Left ventricle myocardium inferior (tissue), 1 donor: ENCODE measurements around the gene CUTA. TPM values are rescaled to one million over a fixed set of nuclear protein-coding genes. Genes with fewer than 3 reads are reported as not detected.

ENCODE experiments used
- DNase-seq: peaks from one replicate; pipeline ENCODE4 v3.0.0-alpha.2; 2020
- H3K27ac ChIP-seq: fragments of 200-600 bp; replicated peaks from 2 replicates; pipeline ENCODE4 v1.8.0; 2021
- H3K27me3 ChIP-seq: fragments of 200-600 bp; 2 replicates; pipeline ENCODE4 v1.8.0; 2021; ENCODE audit warnings: low read depth
- H3K36me3 ChIP-seq: fragments of 200-600 bp; 2 replicates; pipeline ENCODE4 v1.8.0; 2021
- H3K4me1 ChIP-seq: fragments of 200-600 bp; 2 replicates; pipeline ENCODE4 v1.8.0; 2021
- H3K4me3 ChIP-seq: fragments of 200-600 bp; 2 replicates; pipeline ENCODE4 v1.8.0; 2021; ENCODE audit warnings: mild to moderate bottlenecking, moderate library complexity
- H3K9me3 ChIP-seq: fragments of 200-600 bp; replicated peaks from 2 replicates; pipeline ENCODE4 v1.8.0; 2021
- intact Hi-C: fragments of 100-400 bp; cut with micrococcal nuclease; formaldehyde crosslinking; loops from one replicate; pipeline ENCODE4 v1.11.0; 2022
- total RNA-seq: library from RNA; stranded (reverse); fragmentation: NEBNext Ultra II Directional; extraction: Animal tissue kit (Norgen Biotek cat#: 25700); gene quantifications from one replicate; pipeline ENCODE4 v1.2.1, GENCODE V29; 2021
- TF ChIP-seq, protein P1 (sequence below): fragments of 200-600 bp; IDR thresholded peaks from 2 replicates; pipeline ENCODE4 v1.8.0; 2021; ENCODE audit warnings: antibody characterized with exemption, mild to moderate bottlenecking, borderline replicate concordance
- donor health status: DM: no; HTN: yes; CAD: no; lungs with severe emphysema.

Gene CUTA
- total RNA-seq, 1 donor from 2014 or later = 107 TPM

DNA sequence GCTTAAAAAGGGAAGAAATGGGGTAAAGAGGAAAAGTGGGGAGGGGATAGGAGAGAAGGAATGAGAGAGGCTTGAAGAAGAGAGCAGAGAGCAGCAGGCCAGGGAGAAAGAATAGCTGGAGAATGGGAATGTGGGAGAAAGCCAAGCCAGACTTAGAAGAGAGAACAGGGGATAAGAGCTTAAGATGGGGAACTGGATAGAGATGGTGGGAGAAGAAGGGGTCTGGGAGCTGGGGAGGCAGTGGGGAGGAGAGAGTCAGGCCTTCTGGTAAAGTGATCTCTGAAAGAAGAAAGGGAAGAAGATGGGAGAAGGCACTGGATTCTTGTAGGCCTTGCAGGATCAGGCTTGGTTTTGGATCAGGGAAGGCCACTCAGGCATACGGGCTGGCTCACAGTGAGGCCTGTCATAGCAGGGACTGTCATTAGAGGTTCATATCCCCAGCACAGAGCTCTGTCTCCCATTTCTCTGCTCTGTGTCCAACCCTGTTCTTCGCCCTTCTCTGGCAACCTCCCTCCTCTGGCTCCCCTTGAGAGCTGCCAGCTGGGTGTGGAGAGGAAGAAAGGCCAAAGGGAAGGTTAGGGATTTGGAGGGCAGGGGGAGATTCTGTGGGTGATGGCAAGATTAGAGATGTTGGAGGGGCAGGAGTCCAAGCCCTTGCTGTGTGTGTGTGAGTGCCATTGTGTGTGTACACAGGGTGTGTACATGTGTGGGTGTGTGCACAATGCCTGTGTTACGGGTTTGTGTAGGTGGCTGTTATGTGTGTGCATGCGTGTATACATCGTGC is 11.3 kb upstream of the CUTA start:
- TF ChIP-seq, protein P1, sequence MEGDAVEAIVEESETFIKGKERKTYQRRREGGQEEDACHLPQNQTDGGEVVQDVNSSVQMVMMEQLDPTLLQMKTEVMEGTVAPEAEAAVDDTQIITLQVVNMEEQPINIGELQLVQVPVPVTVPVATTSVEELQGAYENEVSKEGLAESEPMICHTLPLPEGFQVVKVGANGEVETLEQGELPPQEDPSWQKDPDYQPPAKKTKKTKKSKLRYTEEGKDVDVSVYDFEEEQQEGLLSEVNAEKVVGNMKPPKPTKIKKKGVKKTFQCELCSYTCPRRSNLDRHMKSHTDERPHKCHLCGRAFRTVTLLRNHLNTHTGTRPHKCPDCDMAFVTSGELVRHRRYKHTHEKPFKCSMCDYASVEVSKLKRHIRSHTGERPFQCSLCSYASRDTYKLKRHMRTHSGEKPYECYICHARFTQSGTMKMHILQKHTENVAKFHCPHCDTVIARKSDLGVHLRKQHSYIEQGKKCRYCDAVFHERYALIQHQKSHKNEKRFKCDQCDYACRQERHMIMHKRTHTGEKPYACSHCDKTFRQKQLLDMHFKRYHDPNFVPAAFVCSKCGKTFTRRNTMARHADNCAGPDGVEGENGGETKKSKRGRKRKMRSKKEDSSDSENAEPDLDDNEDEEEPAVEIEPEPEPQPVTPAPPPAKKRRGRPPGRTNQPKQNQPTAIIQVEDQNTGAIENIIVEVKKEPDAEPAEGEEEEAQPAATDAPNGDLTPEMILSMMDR = no peak
- DNase-seq = no peak
- H3K36me3 ChIP-seq = no peaks in the 10 kb centered on the region
- peak overlapping the region; percentile 93 for H3K27ac ChIP-seq
- intact Hi-C loops = no loop called here
- H3K4me1 ChIP-seq = peaks cover 90% of the 10 kb centered on the region
- H3K4me3 ChIP-seq = peak overlapping the region; percentile 68
- H3K27me3 ChIP-seq = no peaks in the 10 kb centered on the region
- no peaks in the 10 kb centered on the region for H3K9me3 ChIP-seq

DNA sequence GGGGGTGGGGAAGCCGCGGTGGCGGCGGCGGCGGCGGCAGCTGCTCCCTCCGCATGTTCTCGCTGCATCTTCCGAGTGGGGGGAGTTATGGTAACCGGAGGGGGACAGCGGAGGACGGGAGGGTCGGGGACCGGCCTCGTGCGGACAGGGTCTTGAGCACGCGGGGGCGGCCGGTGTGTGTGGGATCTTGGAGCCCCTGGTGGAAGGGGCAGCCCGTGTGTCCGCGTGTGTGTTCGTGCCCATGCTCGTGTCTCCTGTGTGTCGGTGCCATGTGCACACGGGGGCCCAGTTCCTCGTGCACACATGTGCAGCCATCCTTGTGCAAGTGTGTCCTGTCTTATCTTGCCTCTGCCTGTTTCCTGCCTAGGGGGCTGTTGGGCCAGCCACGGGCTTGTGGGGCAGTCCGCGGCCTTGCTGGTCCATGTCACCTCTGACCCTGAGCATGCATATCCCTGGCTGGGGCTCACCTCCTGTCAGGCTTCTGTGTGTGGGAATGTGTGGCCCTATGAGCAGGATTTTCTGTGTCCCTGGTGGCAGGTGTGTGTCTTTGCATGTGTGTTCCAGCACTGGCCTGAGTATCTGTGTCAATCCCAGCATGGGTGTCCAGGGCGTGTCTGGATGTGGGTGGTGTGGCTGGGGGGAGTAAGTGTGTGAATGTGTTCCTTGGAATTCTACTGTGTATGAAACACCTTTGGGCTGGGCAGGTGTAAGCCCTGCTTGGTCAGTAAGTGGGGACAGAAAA is 10.5 kb upstream of the CUTA start:
- TF ChIP-seq, protein P1 = peak; percentile 30
- no peaks in the 10 kb centered on the region for H3K9me3 ChIP-seq
- no peaks in the 10 kb centered on the region for H3K36me3 ChIP-seq
- intact Hi-C loops = no loop called here
- peak overlapping the region; percentile 93 for H3K27ac ChIP-seq
- DNase-seq = no peak
- no peaks in the 10 kb centered on the region for H3K27me3 ChIP-seq
- peaks cover 87% of the 10 kb centered on the region for H3K4me1 ChIP-seq
- peak overlapping the region; percentile 68 for H3K4me3 ChIP-seq

DNA sequence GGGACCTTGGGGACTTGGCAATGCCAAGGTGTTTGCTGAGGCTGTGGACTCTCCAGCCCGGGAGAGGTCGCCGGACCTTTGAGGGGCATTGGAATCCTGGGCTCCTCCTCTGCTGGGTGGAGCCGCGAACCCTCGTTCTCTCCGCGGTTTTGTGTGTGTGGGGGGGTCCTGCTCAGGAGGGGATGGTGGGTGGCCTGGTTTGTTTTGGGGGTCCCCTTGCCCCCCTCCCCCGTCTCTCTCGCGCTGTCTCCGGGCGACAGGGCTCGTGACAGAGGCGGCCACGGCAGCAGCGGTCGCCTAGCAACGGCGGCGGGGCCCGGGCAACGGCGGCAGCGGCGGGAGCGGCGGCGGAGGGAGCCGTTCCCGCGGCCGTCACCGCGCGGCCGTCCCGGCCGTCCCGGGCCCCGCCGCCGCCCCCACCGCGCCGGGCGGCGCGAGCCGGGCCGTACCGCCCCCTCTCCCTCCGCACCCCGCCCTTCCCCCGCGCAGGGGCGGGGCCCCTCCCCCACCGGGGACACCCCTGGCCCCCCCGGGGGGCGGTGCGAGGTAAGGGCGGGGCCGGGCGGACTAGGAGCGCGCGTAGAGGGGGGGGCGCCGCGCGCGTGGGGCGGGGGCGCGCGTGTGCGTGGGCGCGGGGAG is 9.8 kb upstream of the CUTA start:
- DNase-seq = peak; percentile 63
- TF ChIP-seq, protein P1 = no peak
- Histone ChIP-seq H3K4me3 (peak overlapping the region; percentile 68), H3K27me3 (no peaks in the 10 kb centered on the region), H3K36me3 (no peaks in the 10 kb centered on the region), H3K9me3 (no peaks in the 10 kb centered on the region), H3K4me1 (peaks cover 80% of the 10 kb centered on the region), H3K27ac (peak overlapping the region; percentile 93)
- intact Hi-C loops = no loop called here

DNA sequence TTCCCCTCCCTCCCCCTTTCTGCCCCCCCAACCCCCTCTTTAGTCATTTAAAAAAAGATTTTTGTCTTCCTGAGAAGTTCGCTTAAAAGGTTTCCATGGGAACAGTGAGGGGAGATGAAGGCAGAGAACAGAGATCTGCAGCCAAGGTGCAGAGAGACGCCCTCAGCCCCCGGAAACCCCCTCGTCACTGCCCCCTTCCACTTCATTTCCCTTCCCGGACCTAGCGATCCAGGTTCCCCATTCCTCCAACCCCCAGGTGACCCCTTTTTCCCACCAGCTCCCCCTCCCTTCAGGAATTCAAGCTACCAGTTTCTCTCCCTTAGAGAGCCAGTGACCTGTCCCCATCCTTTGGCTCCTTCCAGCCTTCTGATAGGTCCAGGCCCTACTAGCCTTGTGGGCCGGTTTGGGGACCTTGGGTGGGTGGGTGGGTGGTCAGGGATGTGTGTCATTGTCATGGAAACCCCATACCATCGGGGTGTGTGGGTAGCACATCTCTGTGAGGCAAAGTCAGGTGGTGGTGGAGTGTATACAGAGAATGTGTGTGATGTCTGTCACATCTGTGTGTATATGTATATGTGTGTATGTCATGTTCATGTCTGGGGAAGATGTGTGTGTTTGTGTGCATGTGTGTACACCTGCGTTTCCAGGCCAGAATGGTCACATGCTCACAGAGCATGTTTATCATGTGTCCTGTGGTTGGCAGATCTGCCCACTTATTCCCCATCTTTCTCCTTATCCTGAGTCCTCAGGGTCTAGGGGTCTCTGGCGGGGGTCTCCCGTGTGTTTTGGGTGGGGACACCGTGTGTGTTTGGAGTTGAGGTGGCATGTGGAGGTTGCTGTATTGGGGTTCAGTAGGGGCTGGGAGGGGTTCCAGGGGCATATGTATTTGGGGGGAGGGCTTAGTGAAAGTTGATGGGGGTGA is 8.9 kb upstream of the CUTA start:
- H3K27ac ChIP-seq = peak overlapping the region; percentile 93
- peak overlapping the region; percentile 68 for H3K4me3 ChIP-seq
- no peaks in the 10 kb centered on the region for H3K9me3 ChIP-seq
- H3K27me3 ChIP-seq = no peaks in the 10 kb centered on the region
- TF ChIP-seq, protein P1 = no peak
- peaks cover 78% of the 10 kb centered on the region for H3K4me1 ChIP-seq
- H3K36me3 ChIP-seq = no peaks in the 10 kb centered on the region
- intact Hi-C loops = no loop called here
- DNase-seq = no peak
